HG03469 (cell line): ENCODE data around the gene ERGIC3.
A peak's percentile ranks its signal among the peaks of the same experiment; 100 is the strongest.

Source experiments
- ATAC-seq: cut with Tn5 transposase; IDR thresholded peaks from one replicate; pipeline ENCODE4 v1.9.1; 2021; ENCODE audit warnings: mild to moderate bottlenecking, moderate library complexity, moderate number of reproducible peaks; ENCODE audit not compliant: unreplicated experiment

The ERGIC3 gene

DNA sequence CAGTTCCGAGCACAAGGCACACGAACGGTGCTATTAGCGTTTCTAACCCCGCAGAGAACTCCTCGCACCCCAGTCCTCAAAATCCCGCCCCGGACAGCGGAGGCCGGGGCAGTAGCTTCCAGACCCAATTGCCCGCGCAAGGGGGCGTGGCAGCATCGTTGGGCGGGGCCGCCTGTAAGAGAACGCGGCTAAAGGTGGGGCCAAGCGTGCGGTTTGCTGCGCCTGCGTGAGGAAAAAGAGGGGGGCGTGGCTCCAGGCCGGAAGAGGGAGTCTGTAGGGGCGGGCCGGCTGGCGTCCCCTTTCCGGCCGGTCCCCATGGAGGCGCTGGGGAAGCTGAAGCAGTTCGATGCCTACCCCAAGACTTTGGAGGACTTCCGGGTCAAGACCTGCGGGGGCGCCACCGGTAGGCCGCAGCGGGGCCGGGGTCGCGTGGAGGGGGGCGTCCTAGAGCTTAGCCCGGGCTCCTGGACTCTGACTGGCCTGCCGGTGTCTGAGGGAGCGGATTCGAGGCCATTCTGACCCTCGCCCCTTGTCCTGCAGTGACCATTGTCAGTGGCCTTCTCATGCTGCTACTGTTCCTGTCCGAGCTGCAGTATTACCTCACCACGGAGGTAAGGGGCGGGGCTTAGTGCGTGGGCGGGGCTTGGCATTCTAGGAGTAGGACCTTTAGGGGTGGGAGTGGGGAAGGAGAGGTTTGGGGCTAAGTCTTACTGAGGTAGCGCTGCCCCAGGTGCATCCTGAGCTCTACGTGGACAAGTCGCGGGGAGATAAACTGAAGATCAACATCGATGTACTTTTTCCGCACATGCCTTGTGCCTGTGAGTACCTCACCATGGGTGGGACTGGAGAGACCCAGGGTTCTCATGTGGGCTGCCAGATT, at the start of gene ERGIC3:
Gene ERGIC3, plus strand, starts transcription at position 296 of the 880 bp plus-strand sequence. Its CDS starts 20 bp downstream, at position 316.
- ATAC-seq, result peak; percentile 51

DNA sequence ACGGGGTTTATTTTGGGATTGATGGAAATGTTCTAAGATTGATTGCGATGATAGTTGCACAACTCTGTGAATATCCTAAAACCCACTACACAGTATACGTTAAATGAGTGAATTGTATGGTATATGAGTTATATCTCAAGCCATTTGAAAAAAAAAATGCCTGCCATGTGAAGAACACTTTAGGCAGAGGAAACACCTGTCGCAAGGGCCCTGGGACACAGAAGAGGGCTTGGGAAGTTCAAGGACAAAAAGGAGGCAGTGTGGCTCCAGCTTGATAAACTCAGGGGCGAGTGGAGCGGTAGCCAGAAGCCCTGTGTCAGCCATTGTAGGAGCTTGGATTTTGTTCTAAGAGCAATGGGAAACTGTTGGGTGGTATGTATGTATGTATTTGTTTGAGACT, 49.5 kb upstream of the ERGIC3 start:
- ATAC-seq, result no peak

- no peak for ATAC-seq
These were observed 45.4 kb upstream of the ERGIC3 start for GRCh38 chr20:35496481-35496880.

GRCh38 chr20:35497320-35497719, 44.6 kb upstream of the ERGIC3 start:
- ATAC-seq, result no peak

DNA sequence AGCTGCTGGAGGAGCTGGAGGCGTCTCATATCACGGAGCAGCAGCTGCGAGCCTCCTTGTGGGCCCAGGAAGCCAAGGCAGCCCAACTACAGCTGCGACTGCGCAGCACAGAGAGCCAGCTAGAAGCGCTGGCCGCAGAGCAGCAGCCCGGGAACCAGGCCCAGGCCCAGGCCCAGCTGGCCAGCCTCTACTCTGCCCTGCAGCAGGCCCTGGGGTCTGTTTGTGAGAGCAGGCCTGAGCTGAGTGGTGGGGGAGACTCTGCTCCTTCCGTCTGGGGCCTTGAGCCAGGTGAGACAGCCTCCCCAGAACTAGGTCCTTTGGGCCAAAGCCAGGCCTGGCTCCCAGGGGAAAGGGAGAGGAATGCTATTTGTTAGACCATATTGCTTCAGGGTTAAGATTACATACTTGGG, 44.1 kb upstream of the ERGIC3 start:
- ATAC-seq, result no peak

DNA sequence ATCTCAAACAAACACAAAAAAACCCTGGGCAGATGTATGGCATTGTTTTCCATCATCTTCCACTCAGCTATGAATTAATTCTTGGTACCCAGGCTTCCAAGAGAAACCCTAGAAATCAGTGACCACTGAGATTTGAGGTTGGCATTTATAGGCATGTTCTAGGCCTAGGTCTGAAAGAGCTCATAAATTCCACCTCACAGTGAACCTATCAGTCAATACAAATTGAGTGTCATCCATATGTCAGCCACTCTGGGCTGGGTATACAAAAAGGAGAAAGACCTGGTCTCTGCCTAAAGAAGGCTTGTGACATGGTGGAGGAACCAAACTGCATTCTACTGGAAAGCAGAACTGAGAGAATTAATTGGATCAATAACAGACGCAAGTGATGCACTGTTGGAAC, 42.6 kb upstream of the ERGIC3 start:
- ATAC-seq, result no peak

GRCh38 chr20:35502352-35502751, 39.5 kb upstream of the ERGIC3 start:
- ATAC-seq, result peak; percentile 40

DNA sequence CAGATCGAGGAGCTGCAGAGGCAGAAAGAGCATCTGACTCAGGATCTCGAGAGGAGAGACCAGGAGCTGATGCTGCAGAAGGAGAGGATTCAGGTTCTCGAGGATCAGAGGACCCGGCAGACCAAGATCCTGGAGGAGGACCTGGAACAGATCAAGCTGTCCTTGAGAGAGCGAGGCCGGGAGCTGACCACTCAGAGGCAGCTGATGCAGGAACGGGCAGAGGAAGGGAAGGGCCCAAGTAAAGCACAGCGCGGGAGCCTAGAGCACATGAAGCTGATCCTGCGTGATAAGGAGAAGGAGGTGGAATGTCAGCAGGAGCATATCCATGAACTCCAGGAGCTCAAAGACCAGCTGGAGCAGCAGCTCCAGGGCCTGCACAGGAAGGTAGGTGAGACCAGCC, 38.6 kb upstream of the ERGIC3 start:
- no peak for ATAC-seq

GRCh38 chr20:35503841-35504561, 37.9 kb upstream of the ERGIC3 start:
- ATAC-seq, result no peak

DNA sequence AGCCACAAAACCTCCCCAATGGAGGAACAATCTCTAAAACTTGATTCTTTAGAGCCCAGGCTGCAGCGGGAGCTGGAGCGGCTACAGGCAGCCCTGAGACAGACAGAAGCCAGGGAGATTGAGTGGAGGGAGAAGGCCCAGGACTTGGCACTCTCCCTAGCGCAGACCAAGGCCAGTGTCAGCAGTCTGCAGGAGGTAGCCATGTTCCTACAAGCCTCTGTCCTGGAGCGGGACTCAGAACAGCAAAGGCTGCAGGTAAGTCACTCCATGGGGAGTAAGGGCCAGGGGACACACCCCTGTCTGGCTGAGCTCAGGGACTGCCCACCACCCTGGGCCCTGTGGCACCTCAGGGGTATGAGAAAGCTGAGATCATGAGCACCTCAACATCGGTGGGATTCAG, 37.1 kb upstream of the ERGIC3 start:
- no peak for ATAC-seq

GRCh38 chr20:35506179-35506578, 35.7 kb upstream of the ERGIC3 start:
- ATAC-seq, result no peak

GRCh38 chr20:35506872-35507638, 34.8 kb upstream of the ERGIC3 start:
- no peak for ATAC-seq

GRCh38 chr20:35508493-35509218, 33.2 kb upstream of the ERGIC3 start:
- ATAC-seq, result no peak

DNA sequence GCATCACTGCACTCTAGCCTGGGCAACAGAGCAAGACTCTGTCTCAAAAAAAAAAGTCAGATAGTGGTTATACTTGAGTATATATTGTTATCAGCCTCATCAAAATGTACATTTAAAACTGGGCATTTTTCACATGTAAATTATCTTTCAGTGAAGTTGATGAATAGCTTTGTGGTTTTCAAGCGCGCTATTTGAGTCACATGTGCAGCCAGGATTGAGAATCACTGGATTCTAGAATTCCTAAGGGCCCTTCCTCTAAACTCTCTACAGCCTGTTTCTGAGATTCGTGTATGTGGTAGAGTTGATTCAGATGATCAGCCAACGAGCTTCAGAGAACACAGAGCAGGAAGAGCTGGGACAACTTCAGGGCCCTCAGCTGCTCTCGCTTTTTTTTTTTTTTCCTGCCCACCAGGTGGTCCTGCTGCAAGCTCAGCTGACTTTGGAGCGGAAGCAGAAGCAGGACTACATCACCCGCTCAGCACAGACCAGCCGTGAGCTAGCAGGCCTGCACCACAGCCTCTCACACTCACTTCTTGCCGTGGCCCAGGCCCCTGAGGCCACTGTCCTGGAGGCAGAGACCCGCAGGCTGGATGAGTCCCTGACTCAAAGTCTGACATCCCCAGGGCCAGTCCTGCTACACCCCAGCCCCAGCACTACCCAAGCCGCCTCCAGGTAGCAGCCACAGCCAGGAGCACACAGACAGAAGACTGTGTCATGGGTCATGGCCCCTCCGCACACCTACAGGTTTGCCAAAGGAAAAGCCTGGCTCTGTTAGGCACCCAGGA, 30.7 kb upstream of the ERGIC3 start:
- ATAC-seq, result no peak

DNA sequence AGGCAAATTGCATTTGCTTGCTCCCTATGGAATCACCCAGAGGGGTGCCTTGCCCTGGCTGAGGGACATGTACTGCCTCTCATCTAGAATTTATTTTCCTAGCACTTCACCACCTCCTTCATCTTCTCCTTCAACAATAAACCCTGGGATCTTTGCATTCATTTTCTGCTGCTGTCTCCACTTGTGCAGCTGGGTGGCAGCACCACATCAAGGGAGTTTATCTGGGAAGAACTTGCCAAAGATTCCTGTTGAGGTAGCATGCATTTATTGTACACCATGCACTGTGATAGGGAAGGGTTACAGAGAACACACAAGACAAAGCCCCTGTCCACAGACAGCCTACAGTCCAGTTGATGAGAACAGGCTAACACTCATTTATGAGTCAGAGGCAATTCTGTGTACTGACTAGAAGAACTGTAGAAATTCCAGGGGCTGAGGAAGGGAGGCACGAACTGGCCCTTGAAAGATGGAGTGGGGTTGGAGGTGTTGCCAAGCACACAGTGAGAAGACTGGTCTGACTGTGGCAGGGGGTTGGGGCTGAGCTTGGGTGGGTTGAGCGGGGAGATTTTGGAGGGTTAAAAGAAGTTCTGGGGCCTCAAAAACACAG, 30.0 kb upstream of the ERGIC3 start:
- no peak for ATAC-seq

- no peak for ATAC-seq
These were observed 27.4 kb upstream of the ERGIC3 start for GRCh38 chr20:35514371-35514932.

DNA sequence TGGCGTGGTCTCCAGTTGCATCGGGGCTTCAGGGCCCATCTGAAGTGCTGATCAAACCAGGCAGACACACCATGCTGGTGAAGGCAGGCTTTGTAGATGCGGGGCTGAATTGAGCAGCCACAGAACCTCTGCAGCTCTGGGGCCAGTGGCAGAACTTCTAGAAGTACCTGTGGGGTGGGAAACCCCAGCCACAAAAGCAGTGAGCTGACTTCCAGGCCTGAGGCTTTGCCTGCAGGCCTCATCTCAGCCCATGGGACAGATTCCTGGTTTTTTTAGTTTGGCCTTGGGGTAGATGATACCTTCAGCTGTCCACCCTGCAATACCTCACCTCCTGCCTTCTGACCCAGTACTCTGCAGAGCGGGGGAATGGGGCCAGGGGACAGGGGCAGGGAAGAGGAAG, 26.5 kb upstream of the ERGIC3 start:
- ATAC-seq, result no peak

GRCh38 chr20:35515949-35516645, 25.8 kb upstream of the ERGIC3 start:
- no peak for ATAC-seq

DNA sequence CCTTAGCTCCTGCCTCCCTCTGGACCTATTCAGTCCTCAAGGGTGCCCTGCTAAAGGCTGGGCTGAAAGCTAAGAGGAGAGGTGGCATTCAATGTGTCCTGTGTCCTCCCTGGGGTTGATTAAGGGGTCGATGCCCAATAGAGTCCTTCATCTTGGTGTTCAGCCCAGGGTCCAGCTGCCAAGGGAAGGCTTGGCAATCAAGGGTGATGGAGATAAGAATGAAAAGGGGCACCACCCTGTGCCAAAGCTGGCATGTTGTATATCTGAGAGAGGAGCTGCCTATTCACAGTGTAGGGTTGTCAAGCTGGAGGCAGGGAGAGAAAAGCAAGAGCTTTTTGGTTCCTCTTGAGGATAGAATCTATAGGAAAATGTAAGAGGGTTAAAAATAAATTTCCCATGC, 24.8 kb upstream of the ERGIC3 start:
- no peak for ATAC-seq
